H1 (cell line): ENCODE measurements around the gene GSTO2. TPM values are rescaled to one million over a fixed set of nuclear protein-coding genes. Genes with fewer than 3 reads are reported as not detected.

Experiments
- CTCF ChIA-PET: fragments of 300-600 bp; sonication (Branson Sonifier 250); formaldehyde crosslinking; loops from one replicate; lab custom pipeline; 2021; ENCODE audit not compliant: partially characterized antibody; lab: Charles Lee
- POLR2A ChIA-PET: fragments of 300-600 bp; sonication (Branson Sonifier 250); formaldehyde crosslinking; loops from one replicate; lab custom pipeline; 2021; ENCODE audit warnings: inconsistent platforms; ENCODE audit not compliant: partially characterized antibody; lab: Charles Lee
- DNase-seq, 2 experiments: peaks; one replicate each; pipeline versions ENCODE4 v3.0.0 to v3.0.0-alpha.2; 2010 to 2022; ENCODE audit warnings: low spot score in 2 of 2, low read depth in 1 of 2, mixed read lengths in 1 of 2
- FAIRE-seq: peaks from 2 replicates; lab custom pipeline; 2011; peaks lifted over from hg19 to GRCh38; lab: Jason Lieb, UNC
- H2AFZ ChIP-seq: 2 replicates; pipeline ENCODE4 v1.8.1; 2012; ENCODE audit warnings: low read length, inconsistent platforms
- H2AK5ac ChIP-seq: 2 replicates; pipeline ENCODE4 v1.6.1; 2013; ENCODE audit warnings: low read depth, low read length
- H2BK120ac ChIP-seq: replicated peaks from 2 replicates; pipeline ENCODE3; 2013; ENCODE audit warnings: low read depth, low read length, inconsistent platforms
- H2BK12ac ChIP-seq: 2 replicates; pipeline ENCODE4 v1.6.1; 2013; ENCODE audit warnings: low read depth, low read length
- H2BK15ac ChIP-seq: 2 replicates; pipeline ENCODE4 v1.6.1; 2013; ENCODE audit warnings: low read length
- H2BK20ac ChIP-seq: 2 replicates; pipeline ENCODE4 v1.6.1; 2013; ENCODE audit warnings: low read length
- H2BK5ac ChIP-seq: 2 replicates; pipeline ENCODE4 v1.6.1; 2013; ENCODE audit warnings: low read depth, low read length
- H3K14ac ChIP-seq: 2 replicates; pipeline ENCODE4 v1.6.1; 2013; ENCODE audit warnings: inconsistent platforms; ENCODE audit not compliant: insufficient read length
- H3K18ac ChIP-seq: 2 replicates; pipeline ENCODE4 v1.6.1; 2013; ENCODE audit warnings: low read length; ENCODE audit errors: extremely low read depth
- H3K23ac ChIP-seq: 2 replicates; pipeline ENCODE4 v1.6.1; 2013; ENCODE audit warnings: inconsistent platforms; ENCODE audit not compliant: insufficient read length
- H3K23me2 ChIP-seq: 2 replicates; pipeline ENCODE4 v1.6.1; 2013; ENCODE audit warnings: low read depth, low read length
- H3K27ac ChIP-seq: 2 replicates; pipeline ENCODE4 v1.6.1; 2011; ENCODE audit warnings: low read depth, low read length, inconsistent platforms
- H3K27me3 ChIP-seq, 4 experiments: replicated peaks in 1 of 4; 1 replicate in 1 of 4; 2 replicates in 3 of 4; pipeline versions ENCODE4 v1.6.1 to v1.8.1; 2011 to 2013; ENCODE audit warnings: low read length in 3 of 4, mild to moderate bottlenecking in 3 of 4, inconsistent platforms in 2 of 4, mixed read lengths in 2 of 4, moderate library complexity in 1 of 4; ENCODE audit not compliant: control insufficient read depth in 3 of 4, insufficient read depth in 3 of 4; ENCODE audit errors: extremely low read depth in 1 of 4
- H3K36me3 ChIP-seq, 4 experiments: 2 replicates each; pipeline versions ENCODE4 v1.6.1 to v1.8.1; 2011 to 2013; ENCODE audit warnings: mild to moderate bottlenecking in 4 of 4, low read length in 3 of 4, moderate library complexity in 2 of 4, control low read depth in 1 of 4, inconsistent platforms in 1 of 4; ENCODE audit not compliant: insufficient read depth in 4 of 4, control insufficient read depth in 2 of 4
- H3K4ac ChIP-seq: replicated peaks from 2 replicates; pipeline ENCODE3; 2013; ENCODE audit warnings: low read length, low read depth, mixed read lengths, inconsistent platforms; ENCODE audit not compliant: insufficient read length
- H3K4me1 ChIP-seq, 4 experiments: replicated peaks in 1 of 4; 1 replicate in 1 of 4; 2 replicates in 3 of 4; pipeline versions ENCODE4 v1.6.1 to v1.8.1; 2011 to 2013; ENCODE audit warnings: low read length in 3 of 4, inconsistent platforms in 2 of 4, mixed read lengths in 1 of 4; ENCODE audit not compliant: insufficient read depth in 4 of 4, control insufficient read depth in 3 of 4
- H3K4me2 ChIP-seq, 2 experiments: 2 replicates each; pipeline versions ENCODE4 v1.6.1 to v1.8.1; 2011 to 2013; ENCODE audit warnings: low read depth in 2 of 2, low read length in 2 of 2, control low read depth in 1 of 2, inconsistent platforms in 1 of 2, mild to moderate bottlenecking in 1 of 2; ENCODE audit not compliant: insufficient read depth in 1 of 2
- H3K4me3 ChIP-seq, 4 experiments: fragments of 200-600, 300-600 bp in 1 of 4; sonication (generic), shearing (Covaris generic), sonication (Bioruptor Twin) in 1 of 4; 2 replicates each; pipeline versions ENCODE4 v1.5.1 to v1.8.1; 2011 to 2016; ENCODE audit warnings: low read length in 4 of 4, low read depth in 3 of 4, control low read depth in 2 of 4, inconsistent platforms in 2 of 4, mild to moderate bottlenecking in 2 of 4, mixed read lengths in 1 of 4, moderate library complexity in 1 of 4; ENCODE audit not compliant: insufficient read depth in 2 of 4; ENCODE audit errors: extremely low read depth in 1 of 4
- H3K56ac ChIP-seq: replicated peaks from 2 replicates; pipeline ENCODE3; 2013; ENCODE audit warnings: low read depth, mild to moderate bottlenecking, mixed read lengths, low read length, inconsistent platforms; ENCODE audit not compliant: insufficient read length
- H3K79me1 ChIP-seq: 2 replicates; pipeline ENCODE4 v1.6.1; 2013; ENCODE audit warnings: low read depth, low read length, control low read depth
- H3K79me2 ChIP-seq, 2 experiments: 2 replicates each; pipeline versions ENCODE4 v1.6.1 to v1.8.1; 2012 to 2013; ENCODE audit warnings: low read length in 2 of 2, mild to moderate bottlenecking in 2 of 2, inconsistent platforms in 1 of 2; ENCODE audit not compliant: insufficient read depth in 2 of 2, control insufficient read depth in 1 of 2
- H3K9ac ChIP-seq, 4 experiments: replicated peaks in 1 of 4; 1 replicate in 1 of 4; 2 replicates in 3 of 4; pipeline versions ENCODE4 v1.6.1 to v1.8.1; 2011 to 2013; ENCODE audit warnings: low read depth in 3 of 4, low read length in 3 of 4, control low read depth in 2 of 4, mild to moderate bottlenecking in 2 of 4, moderate library complexity in 2 of 4, inconsistent platforms in 1 of 4; ENCODE audit errors: extremely low read depth in 1 of 4
- H3K9me3 ChIP-seq, 2 experiments: 2 replicates each; pipeline versions ENCODE4 v1.6.1 to v1.8.1; 2012 to 2013; ENCODE audit warnings: mild to moderate bottlenecking in 2 of 2, moderate library complexity in 2 of 2, control low read depth in 1 of 2, inconsistent platforms in 1 of 2, low read depth in 1 of 2, low read length in 1 of 2, mixed read lengths in 1 of 2; ENCODE audit not compliant: insufficient read depth in 2 of 2
- H4K20me1 ChIP-seq, 2 experiments: replicated peaks in 1 of 2; 2 replicates each; pipeline versions ENCODE3 to v1.8.1; 2011 to 2013; ENCODE audit warnings: inconsistent platforms in 2 of 2, low read length in 2 of 2, mild to moderate bottlenecking in 1 of 2; ENCODE audit not compliant: insufficient read depth in 2 of 2, control insufficient read depth in 1 of 2
- H4K5ac ChIP-seq: 2 replicates; pipeline ENCODE4 v1.6.1; 2013; ENCODE audit warnings: low read length, low read depth, mixed read lengths, inconsistent platforms; ENCODE audit not compliant: insufficient read length
- H4K8ac ChIP-seq: 2 replicates; pipeline ENCODE4 v1.8.0; 2013; ENCODE audit warnings: mild to moderate bottlenecking, moderate library complexity, low read length, inconsistent platforms; ENCODE audit not compliant: insufficient read depth; ENCODE audit errors: extremely low read depth
- H4K91ac ChIP-seq: replicated peaks from 2 replicates; pipeline ENCODE3; 2013; ENCODE audit warnings: low read length, mixed read lengths, inconsistent platforms; ENCODE audit not compliant: insufficient read length
- EP300 ChIP-seq, 2 experiments: IDR thresholded peaks; 1 replicate in 1 of 2; 2 replicates in 1 of 2; pipeline ENCODE4 v1.6.1; 2011 to 2012; ENCODE audit warnings: low read depth in 2 of 2, low read length in 2 of 2, mild to moderate bottlenecking in 2 of 2, borderline replicate concordance in 1 of 2, inconsistent platforms in 1 of 2, moderate library complexity in 1 of 2
- POLR2AphosphoS5 ChIP-seq: IDR thresholded peaks from 2 replicates; pipeline ENCODE4 v1.6.1; 2011; ENCODE audit warnings: low read depth, low read length
- POU5F1 ChIP-seq: IDR thresholded peaks from 2 replicates; pipeline ENCODE4 v1.6.1; 2011; ENCODE audit warnings: low read depth, mild to moderate bottlenecking, low read length, moderate library complexity
- RAD21 ChIP-seq, 2 experiments: IDR thresholded peaks in 1 of 2; conservative IDR thresholded peaks in 1 of 2; 2 replicates each; pipeline ENCODE4 v1.6.1; 2011; ENCODE audit warnings: low read depth in 2 of 2, low read length in 2 of 2, improper control_type of control experiment in 1 of 2, inconsistent platforms in 1 of 2, mild to moderate bottlenecking in 1 of 2, moderate library complexity in 1 of 2
- SIN3A ChIP-seq, 2 experiments: IDR thresholded peaks in 1 of 2; conservative IDR thresholded peaks in 1 of 2; 2 replicates each; pipeline ENCODE4 v1.6.1; 2011 to 2012; ENCODE audit warnings: low read length in 2 of 2, improper control_type of control experiment in 1 of 2, low read depth in 1 of 2, mild to moderate bottlenecking in 1 of 2
- ZNF274 ChIP-seq: IDR thresholded peaks from 2 replicates; pipeline ENCODE4 v1.7.0; 2012; ENCODE audit warnings: low read length, borderline replicate concordance; ENCODE audit errors: extremely low read depth
- WGBS, 2 experiments: shearing (Covaris generic) in 1 of 2; methylation state at CpG; one replicate each; pipeline versions ENCODE4 v1.1.6 to v1.1.7; 2013 to 2015; ENCODE audit warnings: low lambda C conversion rate in 2 of 2, mixed read lengths in 2 of 2, inconsistent platforms in 1 of 2, low coverage in 1 of 2, missing lambda C conversion rate in 1 of 2; ENCODE audit not compliant: insufficient replicate concordance in 2 of 2, insufficient coverage in 1 of 2, insufficient read length in 1 of 2; ENCODE audit errors: extremely low coverage in 1 of 2, missing lambda C conversion rate in 1 of 2; 5-methylcytosine and 5-hydroxymethylcytosine counted together
- polyA plus RNA-seq, 7 experiments: library from polyadenylated mRNA; depleted of rRNA in 3 of 7; stranded (reverse) in 5 of 7; unstranded in 2 of 7; fragments of >200 nt in 5 of 7; fragments of 200-250 nt in 2 of 7; gene quantifications; 1 replicate in 5 of 7; 2 replicates in 1 of 7; 4 replicates in 1 of 7; pipeline versions ENCODE4 v1.2.1 to v1.2.3, GENCODE V29; 2011 to 2013; ENCODE audit warnings: missing spikeins in 2 of 7, mixed read lengths in 2 of 7
- total RNA-seq: library from RNA; stranded (reverse); fragmentation: NEBNext Ultra II Directional; extraction: Animal tissue kit (Norgen Biotek cat#: 25700); gene quantifications from 2 replicates; pipeline ENCODE4 v1.2.1, GENCODE V29; 2021

The GSTO2 gene
- total and polyA plus RNA-seq, 2 of the 8 experiments (the other 6 are each of a cell fraction or from before 2014, with no cell fraction given) = 13.1 to 41.7 TPM

GRCh38 chr10:104306897-104307296, 37.9 kb downstream of the GSTO2 start:
- DNase-seq (no peak), FAIRE-seq (no peak)
- Histone ChIP-seq H3K4ac (no peak overlapping the region), H2BK20ac (no peak overlapping the region), H3K14ac (no peak overlapping the region), H4K91ac (no peak overlapping the region), H3K79me1 (no peaks in the 10 kb centered on the region; the same call in 1 of the 2 replicates), H2BK15ac (0 out of 2 replicates have a peak overlapping the region, but pooled peaks have one; percentile 48), H2BK120ac (no peak overlapping the region), H3K27me3 (no peaks in the 10 kb centered on the region), H3K9ac (no peak overlapping the region; a peak in 1 of 7 replicates), H3K4me3 (no peak overlapping the region), H3K4me1 (peaks cover 0 to 7% (median 3%) of the 10 kb centered on the region in 4 experiments; a peak in 3 of 7 replicates), H3K23me2 (no peaks in the 10 kb centered on the region), H3K9me3 (peaks cover 12 to 14% of the 10 kb centered on the region in 2 experiments), H3K79me2 (no peaks in the 10 kb centered on the region), H3K18ac (no peak overlapping the region), H3K4me2 (no peak overlapping the region), H2AK5ac (no peak overlapping the region), H4K8ac (no peak overlapping the region), H2BK5ac (no peak overlapping the region), H4K20me1 (peaks cover 0 to 7% of the 10 kb centered on the region in 2 experiments), H2BK12ac (no peak overlapping the region), H3K36me3 (0 out of 8 replicates have a peak, but pooled peaks cover 0 to 5% (median 0%) of the 10 kb centered on the region in 4 experiments), H2AFZ (no peak overlapping the region), H3K23ac (no peak overlapping the region), H3K27ac (no peak overlapping the region), H4K5ac (no peak overlapping the region), H3K56ac (no peak overlapping the region)
- CTCF ChIA-PET = interaction anchor here (0.9 to 14.8 kb wide), 16 partner anchors 9 to 417 kb away, joined by 3 to 331 read pairs (median 12); partner anchors contain the start of genes CFAP58 and ITPRIP
- 89% methylated on average over 3 of the region's 3 CpGs; no CpG with 5 or more reads in 1 of the 2 experiments for WGBS, 2 experiments
- TF ChIP-seq RAD21 (IDR thresholded peaks at IDR 0.05 in 1 of 2, conservative IDR thresholded peaks at IDR 0.05 in 1 of 2; ENCODE audit: low read depth in 2 of 2, low read length in 2 of 2) = 0 out of 4 replicates have a peak, but pooled peaks of 1 of the 2 experiments have one; percentile 6
- no peak for TF ChIP-seq POLR2AphosphoS5
- no peak for TF ChIP-seq SIN3A (conservative IDR thresholded peaks at IDR 0.05 in 1 of 2, IDR thresholded peaks at IDR 0.05 in 1 of 2; ENCODE audit: low read depth in 1 of 2, low read length in 2 of 2)
- no peak for TF ChIP-seq EP300 (IDR thresholded peaks at IDR 0.05; ENCODE audit: borderline replicate concordance in 1 of 2, low read depth in 2 of 2, low read length in 2 of 2)
- no peak for TF ChIP-seq POU5F1
- TF ChIP-seq ZNF274 = no peak
- POLR2A ChIA-PET = interaction anchor here (0.6 to 3.2 kb wide), 12 partner anchors 7 to 226 kb away, joined by 3 to 23 read pairs (median 4); no protein-coding TSS in a partner anchor
